ENCODE results near the gene EPHB1.
"Not testable (repeated sequence)": the region's sequence is repeated elsewhere in the genome, so short reads cannot be mapped to it uniquely, and the experiment has no call there.

The EPHB1 gene

GRCh38 chr3:135216659-135217058 is 421.6 kb downstream of the EPHB1 start:
- DNase-seq (ENCODE audit: low spot score), result no peak

- DNase-seq (ENCODE audit: low spot score), result no peak
These were observed 422.7 kb downstream of the EPHB1 start for GRCh38 chr3:135217730-135218129.

GRCh38 chr3:135218304-135218703 is 423.2 kb downstream of the EPHB1 start:
- DNase-seq (ENCODE audit: low spot score), result no peak

DNA sequence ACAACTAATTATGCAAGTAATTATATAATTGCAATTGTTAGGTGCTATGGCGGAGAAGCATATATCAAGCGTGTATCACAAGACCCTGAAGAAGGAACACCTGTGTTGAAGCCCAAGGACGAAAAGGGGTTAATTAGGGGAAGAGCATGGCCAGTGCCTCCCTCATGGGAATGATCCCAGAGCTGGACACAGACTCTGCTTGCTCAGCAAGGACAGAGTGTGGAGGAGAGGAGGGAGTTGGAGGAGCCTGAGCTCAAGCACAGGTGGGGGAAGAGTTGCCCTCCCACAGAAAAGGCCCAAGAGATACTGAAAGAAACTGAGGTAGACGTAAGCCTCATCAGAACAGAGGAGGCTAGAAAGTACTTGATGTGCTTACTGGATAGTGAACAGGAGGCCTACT is 423.7 kb downstream of the EPHB1 start:
- DNase-seq (ENCODE audit: low spot score), result no peak

- DNase-seq (ENCODE audit: low spot score), result no peak
These were observed 429.8 kb downstream of the EPHB1 start for GRCh38 chr3:135224815-135225362.

- no peak for DNase-seq (ENCODE audit: low spot score)
These were observed 431.0 kb downstream of the EPHB1 start for GRCh38 chr3:135226057-135226456.

DNA sequence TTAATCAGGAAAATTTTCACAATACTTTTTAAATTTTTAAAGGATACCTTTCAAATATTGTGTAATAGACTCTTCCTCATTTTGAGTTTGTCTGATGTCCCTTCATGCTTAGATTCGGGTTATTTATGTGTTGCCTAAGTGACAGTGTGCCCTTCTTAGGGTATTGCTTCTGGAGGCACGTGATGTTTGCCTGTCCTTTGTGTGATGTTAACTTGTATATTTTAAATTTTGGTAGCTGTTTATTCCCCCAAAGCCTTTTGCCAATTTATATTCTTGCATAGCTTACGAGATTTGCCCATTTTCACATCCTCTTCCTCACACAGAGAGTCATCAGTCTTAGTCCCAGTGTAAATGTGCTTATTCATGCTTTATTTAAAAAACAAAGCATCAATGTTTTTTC is 433.1 kb downstream of the EPHB1 start:
- no peak for DNase-seq (ENCODE audit: low spot score)

DNA sequence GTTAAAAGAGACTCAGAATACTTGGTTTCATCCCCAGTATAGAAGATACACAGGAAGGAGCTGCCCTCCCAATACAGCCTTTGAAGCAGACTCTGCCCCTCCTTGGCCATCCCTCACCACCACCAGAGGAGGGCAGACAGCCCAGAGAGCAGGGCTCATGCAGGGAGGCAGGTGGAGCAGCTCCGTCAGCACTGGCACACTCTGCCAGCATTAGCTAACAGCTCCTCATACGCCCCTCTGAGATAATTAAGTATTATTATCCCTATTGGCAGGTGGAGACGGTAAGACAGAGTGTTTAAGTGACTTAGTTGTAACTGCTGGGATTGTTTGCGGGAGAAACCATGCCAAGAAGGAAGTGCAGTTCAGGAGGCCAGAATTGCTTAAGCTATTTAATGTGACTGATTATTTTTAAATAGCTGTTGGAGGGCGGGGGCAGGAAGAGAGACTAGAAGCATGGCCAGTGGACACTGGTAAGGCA is 434.0 kb downstream of the EPHB1 start:
- no peak for DNase-seq (ENCODE audit: low spot score)

DNA sequence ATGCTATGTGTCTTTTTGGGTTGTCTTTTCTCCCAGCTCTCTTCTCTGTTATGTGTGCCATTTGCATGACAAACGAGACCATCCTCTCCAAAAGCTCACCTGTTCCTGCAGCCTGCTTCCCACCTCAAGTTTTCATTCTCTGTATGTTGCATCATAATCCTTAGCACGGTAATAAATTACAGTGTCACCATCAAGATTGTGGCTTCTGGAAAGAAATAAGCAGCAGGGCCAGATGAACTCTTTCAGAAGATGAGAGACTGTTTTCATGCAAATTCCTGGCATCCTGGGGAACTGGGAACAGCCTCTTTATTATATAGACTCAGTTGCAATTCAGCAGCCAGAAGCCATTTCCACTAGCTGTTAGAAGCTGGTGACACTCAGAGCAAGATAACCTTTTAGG is 436.7 kb downstream of the EPHB1 start:
- DNase-seq (ENCODE audit: low spot score), result no peak

DNA sequence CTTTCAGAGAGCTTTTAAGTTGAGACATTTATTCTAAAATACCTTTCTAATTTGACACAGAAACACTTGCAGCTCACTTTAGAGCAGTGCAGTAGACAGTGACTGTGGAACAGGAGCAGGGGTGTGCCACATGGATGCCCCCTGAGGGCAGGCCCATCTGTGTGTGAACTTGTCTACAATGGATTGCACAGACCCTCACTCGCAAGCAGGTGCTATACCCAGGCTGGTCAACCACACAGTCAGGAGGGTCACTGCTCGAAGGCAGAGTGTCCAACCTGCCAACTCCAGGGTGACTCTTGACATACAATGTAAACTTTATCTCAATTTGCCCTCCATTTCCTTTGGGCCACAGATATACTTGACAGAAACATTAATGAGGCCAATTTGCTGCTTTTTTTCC is 437.2 kb downstream of the EPHB1 start:
- DNase-seq (ENCODE audit: low spot score), result no peak

DNA sequence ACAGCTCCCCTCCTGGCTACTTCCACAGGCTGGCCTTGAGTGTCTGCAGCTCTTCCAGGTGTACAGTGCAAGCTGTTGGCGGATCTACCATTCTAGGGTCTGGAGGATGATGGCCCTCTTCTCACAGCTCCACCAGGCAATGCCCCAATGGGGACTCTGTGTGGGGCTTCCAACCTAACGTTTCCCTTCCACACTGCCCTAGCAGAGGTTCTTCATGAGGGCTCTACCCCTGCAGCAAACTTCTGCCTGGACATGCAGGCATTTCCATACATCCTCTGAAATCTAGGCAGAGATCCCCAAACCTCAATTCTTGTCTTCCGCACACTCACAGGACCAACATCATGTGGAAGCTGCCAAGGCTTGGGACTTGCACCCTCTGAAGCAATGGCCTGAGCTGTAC is 438.4 kb downstream of the EPHB1 start:
- not testable (repeated sequence) for DNase-seq (ENCODE audit: low spot score)

GRCh38 chr3:135235541-135235940 is 440.5 kb downstream of the EPHB1 start:
- DNase-seq (ENCODE audit: low spot score), result no peak

- no peak for DNase-seq (ENCODE audit: low spot score)
These were observed 442.5 kb downstream of the EPHB1 start for GRCh38 chr3:135237371-135238143.

- no peak for DNase-seq (ENCODE audit: low spot score)
These were observed 443.3 kb downstream of the EPHB1 start for GRCh38 chr3:135238236-135238830.

GRCh38 chr3:135238871-135239614 is 444.0 kb downstream of the EPHB1 start:
- no peak for DNase-seq (ENCODE audit: low spot score)

- no peak for DNase-seq (ENCODE audit: low spot score)
These were observed 444.5 kb downstream of the EPHB1 start for GRCh38 chr3:135239615-135239884.

GRCh38 chr3:135240426-135240825 is 445.4 kb downstream of the EPHB1 start:
- no peak for DNase-seq (ENCODE audit: low spot score)

DNA sequence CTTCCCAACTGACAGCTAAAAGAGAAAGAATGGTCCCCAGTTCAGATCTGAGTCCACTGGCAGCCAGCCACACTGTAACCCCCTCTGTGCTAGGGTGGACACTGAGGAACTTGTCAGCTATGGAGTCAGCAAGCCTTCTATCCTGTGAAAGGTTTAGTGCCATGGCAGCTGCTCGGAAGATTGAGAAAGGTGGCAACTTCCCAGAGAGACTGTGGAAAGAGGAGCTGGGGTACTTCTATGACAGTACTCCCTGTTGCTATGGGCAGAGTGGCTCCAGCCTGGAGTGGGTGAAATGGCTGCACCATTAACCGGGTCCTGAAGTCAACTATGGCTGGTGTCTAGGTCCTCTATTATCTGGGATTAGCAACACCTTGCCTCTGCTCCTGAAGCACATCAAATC is 447.2 kb downstream of the EPHB1 start:
- no peak for DNase-seq (ENCODE audit: low spot score)

DNA sequence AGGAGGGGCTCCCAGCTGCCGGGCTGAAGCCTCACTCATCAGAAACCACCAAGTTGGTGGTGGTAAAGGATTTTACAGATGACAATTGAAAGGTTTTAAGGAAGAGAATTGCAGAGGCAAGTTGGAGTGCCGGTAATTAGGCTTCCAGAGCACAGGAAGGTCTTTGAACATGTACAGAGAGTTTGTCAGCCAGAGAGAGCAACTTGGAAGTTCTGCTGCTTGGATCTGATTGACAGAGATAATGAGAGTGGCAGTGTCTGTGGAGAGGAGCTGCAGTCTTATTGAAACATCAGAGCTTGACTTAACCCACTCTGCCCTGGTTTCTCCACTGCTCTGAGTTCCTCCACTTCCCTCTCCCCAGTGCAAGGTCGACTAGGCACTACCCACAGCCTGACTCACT is 448.6 kb downstream of the EPHB1 start:
- DNase-seq (ENCODE audit: low spot score), result no peak

GRCh38 chr3:135246027-135246426 is 451.0 kb downstream of the EPHB1 start:
- DNase-seq (ENCODE audit: low spot score), result no peak

DNA sequence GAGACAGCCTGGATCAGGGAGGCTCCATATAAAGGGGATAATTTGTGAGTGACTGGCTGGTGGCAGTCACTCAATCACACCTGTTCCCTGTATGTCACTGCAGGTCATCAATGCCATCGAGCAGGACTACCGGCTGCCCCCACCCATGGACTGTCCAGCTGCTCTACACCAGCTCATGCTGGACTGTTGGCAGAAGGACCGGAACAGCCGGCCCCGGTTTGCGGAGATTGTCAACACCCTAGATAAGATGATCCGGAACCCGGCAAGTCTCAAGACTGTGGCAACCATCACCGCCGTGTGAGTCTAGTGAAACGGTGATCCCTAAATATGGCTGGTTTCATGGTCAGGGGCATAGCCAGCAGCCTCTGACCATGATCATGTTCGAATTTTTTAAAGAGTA is 453.2 kb downstream of the EPHB1 start:
- DNase-seq (ENCODE audit: low spot score), result no peak

DNA sequence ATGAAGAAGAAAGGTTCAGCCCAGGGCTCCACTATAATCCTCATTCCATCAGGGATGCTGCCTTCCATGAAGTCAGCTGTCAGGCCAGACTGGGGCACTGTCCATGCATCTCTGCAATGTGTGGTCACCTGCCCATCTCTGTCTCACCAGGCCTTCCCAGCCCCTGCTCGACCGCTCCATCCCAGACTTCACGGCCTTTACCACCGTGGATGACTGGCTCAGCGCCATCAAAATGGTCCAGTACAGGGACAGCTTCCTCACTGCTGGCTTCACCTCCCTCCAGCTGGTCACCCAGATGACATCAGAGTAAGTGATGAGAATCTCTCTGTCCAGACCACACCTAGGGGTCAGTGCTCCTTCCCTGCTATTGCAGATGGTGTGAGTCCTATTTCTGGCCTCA is 454.1 kb downstream of the EPHB1 start:
- DNase-seq (ENCODE audit: low spot score), result no peak

DNA sequence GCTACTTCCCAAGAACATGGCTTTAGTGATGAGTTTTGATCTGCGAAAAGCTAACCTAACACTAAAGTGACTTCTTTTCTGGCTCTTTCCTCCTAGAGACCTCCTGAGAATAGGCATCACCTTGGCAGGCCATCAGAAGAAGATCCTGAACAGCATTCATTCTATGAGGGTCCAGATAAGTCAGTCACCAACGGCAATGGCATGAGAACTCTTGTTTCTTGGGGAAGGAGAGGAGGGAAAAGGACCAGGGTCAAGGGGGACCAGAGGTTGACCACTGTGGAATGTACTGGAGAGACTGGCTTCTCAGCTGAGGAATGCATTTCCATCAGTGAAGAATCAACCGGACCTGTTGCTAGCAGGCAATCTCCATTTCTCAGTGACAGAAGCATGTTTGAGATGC is 463.9 kb downstream of the EPHB1 start:
- DNase-seq (ENCODE audit: low spot score), result no peak
